Prostate gland (tissue), 2 donors: ENCODE results near the gene ZNF830. TPM values are rescaled to one million over a fixed set of nuclear protein-coding genes. Genes with fewer than 3 reads are reported as not detected.
A peak's percentile ranks its signal among the peaks of the same experiment; 100 is the strongest.
"Not testable (repeated sequence)": the region's sequence is repeated elsewhere in the genome, so short reads cannot be mapped to it uniquely, and the experiment has no call there.

ENCODE experiments used
- DNase-seq: peaks from one replicate; pipeline ENCODE4 v3.0.0-alpha.2; 2019; ENCODE audit warnings: low spot score
- H3K27ac ChIP-seq, 2 donors: fragments of 200-600 bp; sonication (generic); 2 replicates each; pipeline ENCODE4 v1.5.1; 2017 to 2019
- H3K27me3 ChIP-seq: fragments of 200-600 bp; sonication (generic); replicated peaks from 2 replicates; pipeline ENCODE4 v1.5.1; 2019; ENCODE audit not compliant: insufficient read depth
- H3K36me3 ChIP-seq, 2 donors: fragments of 200-600 bp; sonication (generic); 1 replicate in 1 of 2; 2 replicates in 1 of 2; pipeline versions ENCODE4 v1.5.1 to v1.8.1; 2017 to 2019
- H3K4me1 ChIP-seq: fragments of 200-600 bp; sonication (generic); replicated peaks from 2 replicates; pipeline ENCODE4 v1.5.1; 2019
- H3K4me3 ChIP-seq, 2 donors: fragments of 200-600 bp; sonication (generic); 2 replicates each; pipeline ENCODE4 v1.5.1; 2017 to 2019
- H3K9me3 ChIP-seq: fragments of 200-600 bp; sonication (generic); 2 replicates; pipeline ENCODE4 v1.5.1; 2017
- POLR2A ChIP-seq: fragments of 450-650 bp; IDR thresholded peaks from one replicate; pipeline ENCODE4 v1.6.1; 2016; ENCODE audit warnings: antibody characterized with exemption, mild to moderate bottlenecking
- POLR2AphosphoS5 ChIP-seq: sonication (generic); formaldehyde crosslinking; IDR thresholded peaks from one replicate; pipeline ENCODE4 v1.6.1; 2017; ENCODE audit warnings: antibody characterized with exemption
- WGBS: methylation state at CpG from one replicate; pipeline ENCODE4 v1.1.5; 2018; 5-methylcytosine and 5-hydroxymethylcytosine counted together
- intact Hi-C: fragments of 100-400 bp; cut with DNase I; formaldehyde crosslinking; loops from one replicate; pipeline ENCODE4 v1.14.2; 2022
- total RNA-seq, 2 donors: library from RNA; depleted of rRNA; stranded (reverse); fragments of >200 nt; gene quantifications; one replicate each; pipeline ENCODE4 v1.1.0, GENCODE V29; 2016
- TF ChIP-seq, protein P1 (sequence below), 4 experiments: fragments of 200-600 bp in 2 of 4; fragments of 450-650 bp in 2 of 4; sonication (generic) in 2 of 4; IDR thresholded peaks; 1 replicate in 3 of 4; 2 replicates in 1 of 4; pipeline ENCODE4 v1.5.1; 2016 to 2019; ENCODE audit warnings: antibody characterized with exemption in 4 of 4, mild to moderate bottlenecking in 2 of 4, moderate library complexity in 2 of 4

The ZNF830 gene
- total RNA-seq, 2 donors from 2014 or later: 15.0 to 21.0 TPM

DNA sequence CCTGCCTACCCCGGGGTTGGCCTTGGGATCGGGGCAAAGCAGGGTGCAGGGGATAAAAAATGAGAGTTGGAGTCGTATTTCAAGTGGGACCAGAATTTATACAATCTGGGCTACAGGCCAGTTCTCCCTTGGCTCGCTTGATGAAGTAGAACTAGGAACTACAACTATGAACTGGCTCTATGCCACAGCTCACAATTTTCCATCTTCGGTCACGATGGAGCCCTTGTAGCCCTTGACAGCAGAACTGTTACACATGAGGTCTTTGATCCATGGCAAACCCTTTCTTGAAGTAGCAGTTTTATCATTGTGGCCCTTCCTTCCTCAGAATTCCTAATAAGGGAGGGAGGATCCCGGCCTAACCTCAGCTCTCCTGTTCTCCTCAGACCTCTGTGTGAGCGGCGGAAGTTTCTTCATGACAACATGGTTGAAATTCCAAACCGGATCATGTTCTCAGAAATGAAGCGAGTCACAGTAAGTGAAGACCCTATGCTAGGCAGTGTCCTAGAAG lies 36.1 kb downstream of the ZNF830 start:
- TF ChIP-seq POLR2AphosphoS5 (peak; percentile 90), POLR2A (no peak)
- peak; percentile 94 for DNase-seq
- Histone ChIP-seq H3K27me3 (no peaks in the 10 kb centered on the region), H3K4me1 (peaks cover 19% of the 10 kb centered on the region), H3K9me3 (no peaks in the 10 kb centered on the region), H3K36me3 (no peaks in the 10 kb centered on the region), H3K4me3 (no peak overlapping the region), H3K27ac (peak overlapping the region; percentile 84 to 92)
- WGBS: 28% methylated on average over 11 of the region's 11 CpGs
- intact Hi-C loops: no loop called here

DNA sequence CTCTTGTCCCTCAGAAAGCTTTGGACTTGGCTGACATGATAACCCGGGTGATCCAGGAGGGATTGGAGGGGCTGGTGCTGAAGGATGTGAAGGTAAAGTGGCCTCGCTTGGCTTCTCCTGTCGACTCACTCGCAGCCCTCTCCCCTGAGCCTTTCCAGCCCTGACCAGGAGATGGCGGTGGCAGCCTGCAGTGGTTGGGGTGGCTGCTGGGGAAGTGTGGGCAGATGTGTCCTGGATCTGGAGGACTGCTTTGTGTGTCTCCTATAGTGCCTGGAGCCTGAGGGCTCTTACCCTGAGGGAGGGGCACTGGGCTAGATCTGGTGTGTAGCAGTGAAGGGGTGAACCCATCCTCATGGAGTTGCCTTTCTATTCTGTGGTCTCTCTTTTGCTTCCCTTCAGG lies 36.9 kb downstream of the ZNF830 start:
- Histone ChIP-seq H3K9me3 (no peaks in the 10 kb centered on the region), H3K4me3 (no peak overlapping the region), H3K4me1 (peaks cover 25% of the 10 kb centered on the region), H3K36me3 (no peaks in the 10 kb centered on the region), H3K27me3 (no peaks in the 10 kb centered on the region), H3K27ac (peak overlapping the region; percentile 84 to 92)
- 64% methylated on average over 5 of the region's 5 CpGs for WGBS
- intact Hi-C loops: no loop called here
- peak; percentile 31 for TF ChIP-seq POLR2AphosphoS5
- TF ChIP-seq, protein P1, sequence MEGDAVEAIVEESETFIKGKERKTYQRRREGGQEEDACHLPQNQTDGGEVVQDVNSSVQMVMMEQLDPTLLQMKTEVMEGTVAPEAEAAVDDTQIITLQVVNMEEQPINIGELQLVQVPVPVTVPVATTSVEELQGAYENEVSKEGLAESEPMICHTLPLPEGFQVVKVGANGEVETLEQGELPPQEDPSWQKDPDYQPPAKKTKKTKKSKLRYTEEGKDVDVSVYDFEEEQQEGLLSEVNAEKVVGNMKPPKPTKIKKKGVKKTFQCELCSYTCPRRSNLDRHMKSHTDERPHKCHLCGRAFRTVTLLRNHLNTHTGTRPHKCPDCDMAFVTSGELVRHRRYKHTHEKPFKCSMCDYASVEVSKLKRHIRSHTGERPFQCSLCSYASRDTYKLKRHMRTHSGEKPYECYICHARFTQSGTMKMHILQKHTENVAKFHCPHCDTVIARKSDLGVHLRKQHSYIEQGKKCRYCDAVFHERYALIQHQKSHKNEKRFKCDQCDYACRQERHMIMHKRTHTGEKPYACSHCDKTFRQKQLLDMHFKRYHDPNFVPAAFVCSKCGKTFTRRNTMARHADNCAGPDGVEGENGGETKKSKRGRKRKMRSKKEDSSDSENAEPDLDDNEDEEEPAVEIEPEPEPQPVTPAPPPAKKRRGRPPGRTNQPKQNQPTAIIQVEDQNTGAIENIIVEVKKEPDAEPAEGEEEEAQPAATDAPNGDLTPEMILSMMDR (IDR thresholded peaks at IDR 0.05): peak in 3 of 4 experiments; percentile 61 to 72 (median 72)
- TF ChIP-seq POLR2A: no peak
- DNase-seq: peak; percentile 49

DNA sequence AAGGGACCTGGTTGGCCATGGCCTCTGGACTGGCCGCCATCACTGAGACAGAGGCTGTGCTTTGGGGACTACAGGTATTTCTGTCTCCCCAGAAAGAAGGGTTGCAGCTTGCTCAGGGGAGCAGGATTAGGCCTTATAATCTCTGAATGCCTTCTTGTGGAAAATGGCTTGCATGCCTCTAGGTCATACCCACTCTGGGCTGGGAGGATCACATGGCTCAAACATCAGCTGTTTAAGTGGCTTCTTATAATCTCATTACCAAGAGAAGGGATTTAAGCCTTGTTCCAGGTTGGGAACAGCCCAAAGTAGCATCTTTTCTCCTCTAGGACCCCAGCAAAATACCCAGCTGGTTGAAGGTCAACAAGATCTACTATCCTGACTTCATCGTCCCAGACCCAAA lies 38.1 kb downstream of the ZNF830 start:
- no peak for DNase-seq
- H3K4me1 ChIP-seq: peaks cover 27% of the 10 kb centered on the region

DNA sequence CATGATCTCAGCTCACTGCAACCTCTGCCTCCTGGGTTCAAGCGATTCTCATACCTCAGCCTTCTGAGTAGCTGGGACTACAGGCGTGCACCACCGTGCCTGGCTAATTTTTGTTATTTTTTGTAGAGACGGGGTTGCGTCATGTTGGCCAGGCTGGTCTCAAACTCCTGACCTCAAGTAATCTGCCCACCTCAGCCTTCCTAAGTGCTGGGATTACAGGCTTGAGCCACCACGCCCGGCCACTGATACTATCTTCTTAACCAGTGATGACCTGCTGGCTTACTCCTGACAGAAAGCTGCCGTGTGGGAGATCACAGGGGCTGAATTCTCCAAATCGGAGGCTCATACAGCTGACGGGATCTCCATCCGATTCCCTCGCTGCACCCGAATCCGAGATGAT lies 39.6 kb downstream of the ZNF830 start:
- intact Hi-C loops, H3K9me3 ChIP-seq, H3K36me3 ChIP-seq, DNase-seq, H3K4me3 ChIP-seq, H3K27me3 ChIP-seq: not testable (repeated sequence)
- peak overlapping the region; percentile 62 to 69 for H3K27ac ChIP-seq
- 90% methylated on average over 14 of the region's 14 CpGs for WGBS
- peaks cover 27% of the 10 kb centered on the region for H3K4me1 ChIP-seq

More for the DNA sequence above, 38.1 kb downstream of the ZNF830 start:
- intact Hi-C loops: no loop called here
- peaks cover 0 to 7% of the 10 kb centered on the region in 2 donors for H3K36me3 ChIP-seq
- peak overlapping the region in 1 of 2 donors; percentile 92 for H3K27ac ChIP-seq
- H3K27me3 ChIP-seq: no peaks in the 10 kb centered on the region
- no peak overlapping the region for H3K4me3 ChIP-seq
- TF ChIP-seq, protein P1 (IDR thresholded peaks at IDR 0.05): no peak
- no peak for TF ChIP-seq POLR2A
- TF ChIP-seq POLR2AphosphoS5: no peak
- H3K9me3 ChIP-seq: no peaks in the 10 kb centered on the region
- 98% methylated on average over 2 of the region's 2 CpGs for WGBS

DNA sequence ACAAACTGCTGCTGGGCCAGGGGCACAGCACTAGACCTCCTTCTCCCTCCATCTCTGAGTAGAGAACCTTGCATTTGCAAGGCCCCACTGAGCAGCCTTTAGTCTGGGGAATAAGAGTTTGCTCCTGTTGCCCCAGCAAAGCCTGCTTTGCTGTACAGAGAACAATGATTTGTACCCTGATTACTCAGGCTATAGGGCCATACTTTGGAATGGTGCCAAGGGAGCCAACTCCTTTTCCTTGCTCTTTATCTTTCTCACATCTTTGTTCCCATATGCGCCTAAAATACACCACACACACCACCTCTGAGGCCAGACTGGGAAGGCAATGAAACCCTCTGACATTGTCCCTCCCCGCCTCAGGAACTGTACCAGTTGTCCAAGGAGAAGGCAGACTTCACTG lies 40.2 kb downstream of the ZNF830 start:
- peaks cover 0 to 7% of the 10 kb centered on the region in 2 donors for H3K36me3 ChIP-seq
- no peaks in the 10 kb centered on the region for H3K9me3 ChIP-seq
- H3K27ac ChIP-seq: peak overlapping the region; percentile 62 to 69
- intact Hi-C loops: no loop called here
- H3K4me1 ChIP-seq: peaks cover 27% of the 10 kb centered on the region
- H3K4me3 ChIP-seq: no peak overlapping the region
- DNase-seq: no peak
- H3K27me3 ChIP-seq: no peaks in the 10 kb centered on the region
- 64% methylated on average over 2 of the region's 2 CpGs for WGBS
- TF ChIP-seq, protein P1 (IDR thresholded peaks at IDR 0.05): no peak
- no peak for TF ChIP-seq POLR2AphosphoS5
- TF ChIP-seq POLR2A: no peak

DNA sequence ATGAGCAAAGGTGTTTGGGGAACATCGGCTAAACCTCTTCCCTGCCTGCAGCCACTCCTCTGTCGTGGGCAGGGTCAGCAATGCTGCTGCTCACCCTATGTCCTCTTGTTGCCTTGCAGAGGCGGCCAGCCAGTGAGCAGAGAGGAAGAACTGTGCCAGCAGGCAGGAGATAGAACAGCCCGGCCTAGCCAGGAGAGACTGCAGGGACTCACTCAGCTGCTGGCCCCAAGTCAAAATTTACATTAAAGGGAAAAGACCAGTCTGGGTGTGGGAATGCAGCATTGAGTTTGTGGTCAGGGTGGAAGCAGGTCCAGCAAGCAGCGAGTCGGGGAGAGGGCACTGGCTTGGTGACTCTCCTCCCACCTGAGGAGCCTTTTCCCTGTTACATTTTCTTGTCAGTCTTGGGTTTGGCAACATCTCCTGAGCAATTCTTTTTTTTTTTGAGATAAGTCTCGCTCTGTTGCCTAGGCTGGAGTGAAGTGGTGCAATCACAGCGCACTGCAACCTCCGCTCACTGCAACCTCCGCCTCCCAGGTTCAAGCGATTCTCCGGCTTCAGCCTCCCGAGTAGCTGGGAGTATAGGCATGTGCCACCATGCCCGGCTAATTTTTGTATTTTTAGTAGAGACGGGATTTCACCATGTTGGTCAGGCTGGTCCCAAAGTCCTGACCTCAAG lies 41.7 kb downstream of the ZNF830 start:
- intact Hi-C loops: no loop called here
- peak; percentile 75 for TF ChIP-seq POLR2AphosphoS5
- TF ChIP-seq, protein P1 (IDR thresholded peaks at IDR 0.05): no peak
- 63% methylated on average over 15 of the region's 15 CpGs for WGBS
- H3K36me3 ChIP-seq: peaks cover 0 to 7% of the 10 kb centered on the region in 2 donors
- H3K4me3 ChIP-seq: no peak overlapping the region
- H3K27me3 ChIP-seq: no peaks in the 10 kb centered on the region
- H3K4me1 ChIP-seq: peaks cover 14% of the 10 kb centered on the region
- no peaks in the 10 kb centered on the region for H3K9me3 ChIP-seq
- peak overlapping the region; percentile 62 to 69 for H3K27ac ChIP-seq
- DNase-seq: peak; percentile 72
